Measurements from ENCODE around the gene GPALPP1. TPM values are rescaled to one million over a fixed set of nuclear protein-coding genes. Genes with fewer than 3 reads are reported as not detected.

GPALPP1 gene
- total and polyA plus RNA-seq, 2 of the 4 experiments (the other 2 are of a cell fraction) = 10.6 to 12.5 TPM

DNA sequence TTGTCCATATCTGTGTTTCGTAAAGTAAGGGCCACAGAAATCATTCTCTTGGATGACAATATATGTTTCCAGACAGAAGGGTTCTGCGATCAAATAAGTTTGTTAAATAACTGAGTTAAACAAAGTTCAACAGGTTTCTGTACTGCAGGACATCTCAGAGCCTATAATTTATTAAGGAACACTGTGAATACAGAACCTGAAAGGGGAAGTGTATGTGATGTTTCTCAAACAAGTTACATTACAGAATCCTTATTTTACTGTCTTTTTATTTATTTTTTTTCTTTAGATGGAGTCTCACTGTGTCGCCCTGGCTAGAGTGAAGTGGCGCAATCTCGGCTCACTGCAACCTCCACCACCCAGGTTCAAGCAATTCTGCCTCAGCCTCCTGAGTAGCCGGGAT is 75.6 kb downstream of the GPALPP1 start:
- H3K27ac ChIP-seq (ENCODE audit: insufficient read depth, low read length) = no peak overlapping the region
- WGBS, 2 experiments (ENCODE audit: extremely low coverage in 2 of 2, insufficient read length in 1 of 2) = no CpG with 5 or more reads among the region's 6 CpGs
- ChIA-PET POLR2A (ENCODE audit: unreplicated experiment) (no interaction called here), CTCF (no interaction called here)
- H4K20me1 ChIP-seq (ENCODE audit: insufficient read depth, low read length) = no peaks in the 10 kb centered on the region
- H2BK20ac ChIP-seq (ENCODE audit: low read depth, low read length) = no peak overlapping the region
- no peak overlapping the region for H3K56ac ChIP-seq (ENCODE audit: extremely low read depth, insufficient read depth, low read length)
- no peaks in the 10 kb centered on the region for H3K79me1 ChIP-seq (ENCODE audit: low read depth in 1 of 2, low read length in 2 of 2)
- H2BK15ac ChIP-seq (ENCODE audit: low read depth, low read length) = no peak overlapping the region
- DNase-seq (no peak), ATAC-seq (ENCODE audit: low read depth) (no peak)
- intact Hi-C loops (cut with micrococcal nuclease) (no loop called here), in situ Hi-C loops (cut with MboI; ENCODE audit: low sequenced_read_pairs) (no loop called here), dilution Hi-C loops (cut with HindIII; ENCODE audit: low sequenced_read_pairs, unreplicated experiment) (no loop called here)
- no peaks in the 10 kb centered on the region for H3K36me3 ChIP-seq (ENCODE audit: control insufficient read depth, insufficient read depth, low read length)
- no peak overlapping the region for H3K4ac ChIP-seq (ENCODE audit: low read depth, low read length)
- no peak overlapping the region for H3K18ac ChIP-seq (ENCODE audit: low read depth, low read length)
- no peak overlapping the region for H3K4me2 ChIP-seq (ENCODE audit: low read depth, low read length)
- H2AK5ac ChIP-seq (ENCODE audit: low read depth, low read length) = no peak overlapping the region
- no peaks in the 10 kb centered on the region for H3K4me1 ChIP-seq (ENCODE audit: control insufficient read depth, insufficient read depth, low read length)
- no peaks in the 10 kb centered on the region for H3K9me3 ChIP-seq (ENCODE audit: control insufficient read depth, insufficient read depth, low read length)
- no peak overlapping the region for H2AK9ac ChIP-seq (replicated peaks; ENCODE audit: low read depth, low read length, poor library complexity)
- H3K9ac ChIP-seq (ENCODE audit: low read depth, low read length) = no peak overlapping the region
- no peak overlapping the region for H2BK120ac ChIP-seq (ENCODE audit: low read depth, low read length)
- H4K8ac ChIP-seq (ENCODE audit: low read depth in 2 of 2, low read length in 2 of 2) = no peak overlapping the region
- no peak for TF ChIP-seq FOS (IDR thresholded peaks at IDR 0.05; ENCODE audit: low read depth, low read length)
- no peak for TF ChIP-seq MAZ (IDR thresholded peaks at IDR 0.05; ENCODE audit: borderline replicate concordance, low read depth, low read length)
- TF ChIP-seq RAD21 (IDR thresholded peaks at IDR 0.05; ENCODE audit: low read length) = no peak
- no peak for TF ChIP-seq MAFK (IDR thresholded peaks at IDR 0.05; ENCODE audit: low read depth, low read length)
- no peak for TF ChIP-seq BHLHE40 (IDR thresholded peaks at IDR 0.05; ENCODE audit: low read depth, low read length)
- TF ChIP-seq, protein P1, sequence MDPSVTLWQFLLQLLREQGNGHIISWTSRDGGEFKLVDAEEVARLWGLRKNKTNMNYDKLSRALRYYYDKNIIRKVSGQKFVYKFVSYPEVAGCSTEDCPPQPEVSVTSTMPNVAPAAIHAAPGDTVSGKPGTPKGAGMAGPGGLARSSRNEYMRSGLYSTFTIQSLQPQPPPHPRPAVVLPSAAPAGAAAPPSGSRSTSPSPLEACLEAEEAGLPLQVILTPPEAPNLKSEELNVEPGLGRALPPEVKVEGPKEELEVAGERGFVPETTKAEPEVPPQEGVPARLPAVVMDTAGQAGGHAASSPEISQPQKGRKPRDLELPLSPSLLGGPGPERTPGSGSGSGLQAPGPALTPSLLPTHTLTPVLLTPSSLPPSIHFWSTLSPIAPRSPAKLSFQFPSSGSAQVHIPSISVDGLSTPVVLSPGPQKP (IDR thresholded peaks at IDR 0.05; ENCODE audit: borderline replicate concordance, low read depth, low read length) = no peak
- TF ChIP-seq, protein P2, sequence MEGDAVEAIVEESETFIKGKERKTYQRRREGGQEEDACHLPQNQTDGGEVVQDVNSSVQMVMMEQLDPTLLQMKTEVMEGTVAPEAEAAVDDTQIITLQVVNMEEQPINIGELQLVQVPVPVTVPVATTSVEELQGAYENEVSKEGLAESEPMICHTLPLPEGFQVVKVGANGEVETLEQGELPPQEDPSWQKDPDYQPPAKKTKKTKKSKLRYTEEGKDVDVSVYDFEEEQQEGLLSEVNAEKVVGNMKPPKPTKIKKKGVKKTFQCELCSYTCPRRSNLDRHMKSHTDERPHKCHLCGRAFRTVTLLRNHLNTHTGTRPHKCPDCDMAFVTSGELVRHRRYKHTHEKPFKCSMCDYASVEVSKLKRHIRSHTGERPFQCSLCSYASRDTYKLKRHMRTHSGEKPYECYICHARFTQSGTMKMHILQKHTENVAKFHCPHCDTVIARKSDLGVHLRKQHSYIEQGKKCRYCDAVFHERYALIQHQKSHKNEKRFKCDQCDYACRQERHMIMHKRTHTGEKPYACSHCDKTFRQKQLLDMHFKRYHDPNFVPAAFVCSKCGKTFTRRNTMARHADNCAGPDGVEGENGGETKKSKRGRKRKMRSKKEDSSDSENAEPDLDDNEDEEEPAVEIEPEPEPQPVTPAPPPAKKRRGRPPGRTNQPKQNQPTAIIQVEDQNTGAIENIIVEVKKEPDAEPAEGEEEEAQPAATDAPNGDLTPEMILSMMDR (conservative IDR thresholded peaks at IDR 0.05; ENCODE audit: low read depth, low read length) = no peak
- TF ChIP-seq POLR2A (IDR thresholded peaks at IDR 0.05; ENCODE audit: low read depth, low read length) = no peak
- TF ChIP-seq, protein P3, sequence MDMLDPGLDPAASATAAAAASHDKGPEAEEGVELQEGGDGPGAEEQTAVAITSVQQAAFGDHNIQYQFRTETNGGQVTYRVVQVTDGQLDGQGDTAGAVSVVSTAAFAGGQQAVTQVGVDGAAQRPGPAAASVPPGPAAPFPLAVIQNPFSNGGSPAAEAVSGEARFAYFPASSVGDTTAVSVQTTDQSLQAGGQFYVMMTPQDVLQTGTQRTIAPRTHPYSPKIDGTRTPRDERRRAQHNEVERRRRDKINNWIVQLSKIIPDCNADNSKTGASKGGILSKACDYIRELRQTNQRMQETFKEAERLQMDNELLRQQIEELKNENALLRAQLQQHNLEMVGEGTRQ (IDR thresholded peaks at IDR 0.05; ENCODE audit: low read depth, low read length) = no peak
- TF ChIP-seq NFE2L2 (IDR thresholded peaks at IDR 0.05; ENCODE audit: low read depth, low read length) = no peak
- no peak overlapping the region for H4K91ac ChIP-seq (ENCODE audit: insufficient read depth, low read depth, low read length)
- no peak overlapping the region for H2AFZ ChIP-seq (replicated peaks; ENCODE audit: low read length, poor library complexity)
- no peak overlapping the region for H4K5ac ChIP-seq (ENCODE audit: low read depth, low read length)
- no peaks in the 10 kb centered on the region for H3K9me1 ChIP-seq (ENCODE audit: insufficient read depth, low read length)
- H3K4me3 ChIP-seq (ENCODE audit: insufficient read depth, low read depth, low read length) = no peak overlapping the region
- H3K14ac ChIP-seq (replicated peaks; ENCODE audit: low read depth, low read length) = no peak overlapping the region
- BruUV-seq (replicated peaks) = no TSS peak
- H3K27me3 ChIP-seq (ENCODE audit: control insufficient read depth, insufficient read depth, low read length) = peaks cover 3% of the 10 kb centered on the region
- no peak overlapping the region for H3K23ac ChIP-seq (ENCODE audit: low read depth, low read length)
- no peak overlapping the region for H2BK5ac ChIP-seq (ENCODE audit: low read depth, low read length, poor library complexity, severe bottlenecking)

Data from IMR-90 (cell line).